CD14-positive monocyte (primary cell): ENCODE results near the gene SLC10A7. TPM values are rescaled to one million over a fixed set of nuclear protein-coding genes. Genes with fewer than 3 reads are reported as not detected.

Experiments used
- DNase-seq, 3 donors: peaks; one replicate each; pipeline ENCODE4 v3.0.0-alpha.2; 2011 to 2022
- H2AFZ ChIP-seq: 2 replicates; pipeline ENCODE4 v1.6.0; 2012; ENCODE audit warnings: mild to moderate bottlenecking, low read depth, low read length, inconsistent platforms; ENCODE audit not compliant: insufficient read depth, poor library complexity, severe bottlenecking
- H3K27ac ChIP-seq, 2 donors: 1 replicate in 1 of 2; 2 replicates in 1 of 2; pipeline ENCODE4 v1.5.1; 2012 to 2013; ENCODE audit warnings: low read length in 2 of 2, control low read depth in 1 of 2, inconsistent platforms in 1 of 2, low read depth in 1 of 2, mild to moderate bottlenecking in 1 of 2
- H3K27me3 ChIP-seq, 2 donors: one replicate each; pipeline versions ENCODE4 v1.6.0 to v1.6.1; 2011 to 2013; ENCODE audit warnings: low read length in 2 of 2; ENCODE audit not compliant: control insufficient read depth in 2 of 2, insufficient read depth in 2 of 2
- H3K36me3 ChIP-seq, 2 donors: replicated peaks in 1 of 2; 1 replicate in 1 of 2; 2 replicates in 1 of 2; pipeline versions ENCODE4 v1.5.1 to v1.6.1; 2012 to 2013; ENCODE audit warnings: low read length in 2 of 2, control low read depth in 1 of 2, inconsistent platforms in 1 of 2, mild to moderate bottlenecking in 1 of 2; ENCODE audit not compliant: insufficient read depth in 2 of 2, control insufficient read depth in 1 of 2
- H3K4me1 ChIP-seq, 2 donors: 1 replicate in 1 of 2; 2 replicates in 1 of 2; pipeline versions ENCODE4 v1.5.1 to v1.6.1; 2012 to 2013; ENCODE audit warnings: low read length in 2 of 2, control low read depth in 1 of 2, inconsistent platforms in 1 of 2, mild to moderate bottlenecking in 1 of 2, moderate library complexity in 1 of 2; ENCODE audit not compliant: insufficient read depth in 2 of 2, control insufficient read depth in 1 of 2
- H3K4me2 ChIP-seq: replicated peaks from 2 replicates; pipeline ENCODE3; 2012; ENCODE audit warnings: low read length, moderate library complexity, mild to moderate bottlenecking; ENCODE audit not compliant: poor library complexity, severe bottlenecking; ENCODE audit errors: extremely low read depth
- H3K4me3 ChIP-seq, 3 experiments: fragments of 200-600 bp in 1 of 3; sonication (generic) in 1 of 3; replicated peaks in 1 of 3; 1 replicate in 2 of 3; 2 replicates in 1 of 3; pipeline ENCODE4 v1.5.1; 2011 to 2013; ENCODE audit warnings: low read length in 3 of 3, mild to moderate bottlenecking in 3 of 3, control low read depth in 2 of 3, low read depth in 2 of 3, inconsistent platforms in 1 of 3, moderate library complexity in 1 of 3
- H3K79me2 ChIP-seq: 2 replicates; pipeline ENCODE4 v1.6.0; 2012; ENCODE audit warnings: mild to moderate bottlenecking, control low read depth, inconsistent platforms, low read length, moderate library complexity; ENCODE audit not compliant: insufficient read depth
- H3K9ac ChIP-seq: 2 replicates; pipeline ENCODE4 v1.6.0; 2017; ENCODE audit warnings: low read length, mild to moderate bottlenecking; ENCODE audit not compliant: insufficient read depth, poor library complexity, severe bottlenecking
- H3K9me3 ChIP-seq, 2 donors: replicated peaks in 1 of 2; 1 replicate in 1 of 2; 2 replicates in 1 of 2; pipeline versions ENCODE4 v1.5.1 to v1.6.1; 2012 to 2013; ENCODE audit warnings: low read length in 2 of 2, control low read depth in 1 of 2; ENCODE audit not compliant: control insufficient read depth in 1 of 2, insufficient read depth in 1 of 2
- H4K20me1 ChIP-seq: 2 replicates; pipeline ENCODE4 v1.6.0; 2012; ENCODE audit warnings: mild to moderate bottlenecking, low read length, control low read depth, moderate library complexity; ENCODE audit not compliant: insufficient read depth
- H3K27ac Mint-ChIP-seq, 7 donors: one replicate each; pipeline ENCODE4 v1.8.0; 2020; ENCODE audit warnings: mild to moderate bottlenecking in 7 of 7, mixed read lengths in 7 of 7, moderate library complexity in 6 of 7, inconsistent platforms in 2 of 7
- H3K27me3 Mint-ChIP-seq, 3 donors: one replicate each; pipeline ENCODE4 v1.8.0; 2021 to 2022; ENCODE audit warnings: low read depth in 3 of 3, mild to moderate bottlenecking in 3 of 3, mixed read lengths in 3 of 3, moderate library complexity in 3 of 3, inconsistent platforms in 1 of 3
- H3K36me3 Mint-ChIP-seq, 2 donors: one replicate each; pipeline ENCODE4 v1.8.0; 2020; ENCODE audit warnings: mixed read lengths in 2 of 2, inconsistent platforms in 1 of 2, mild to moderate bottlenecking in 1 of 2
- H3K4me1 Mint-ChIP-seq: one replicate; pipeline ENCODE4 v1.8.0; 2020; ENCODE audit warnings: mild to moderate bottlenecking, mixed read lengths
- H3K4me3 Mint-ChIP-seq, 2 donors: one replicate each; pipeline ENCODE4 v1.8.0; 2020; ENCODE audit warnings: mild to moderate bottlenecking in 2 of 2, mixed read lengths in 2 of 2, moderate library complexity in 1 of 2
- H3K9me3 Mint-ChIP-seq, 7 donors: one replicate each; pipeline ENCODE4 v1.8.0; 2020 to 2022; ENCODE audit warnings: mixed read lengths in 7 of 7, mild to moderate bottlenecking in 6 of 7, moderate library complexity in 6 of 7, inconsistent platforms in 2 of 7
- WGBS: methylation state at CpG from one replicate; pipeline ENCODE4 v1.1.5; 2013; ENCODE audit warnings: missing lambda C conversion rate; ENCODE audit not compliant: insufficient coverage; 5-methylcytosine and 5-hydroxymethylcytosine counted together
- intact Hi-C, 2 donors: fragments of 100-400 bp; cut with micrococcal nuclease; formaldehyde crosslinking; loops; one replicate each; pipeline versions ENCODE4 v1.15.0 to v1.15.1; 2023
- polyA plus RNA-seq, 3 donors: library from polyadenylated mRNA; depleted of rRNA in 1 of 3; unstranded in 2 of 3; stranded (reverse) in 1 of 3; fragments of 300-500 nt in 2 of 3; fragments of >200 nt in 1 of 3; fragmentation: Illumina TruSeq in 2 of 3; gene quantifications; 1 replicate in 2 of 3; 2 replicates in 1 of 3; pipeline ENCODE4 v1.2.3, GENCODE V29; 2012 to 2021
- TF ChIP-seq, protein P1 (sequence below): fragments of 200-600 bp; IDR thresholded peaks from one replicate; pipeline ENCODE4 v1.8.0; 2022; ENCODE audit warnings: antibody characterized with exemption, mild to moderate bottlenecking

Gene SLC10A7
- polyA plus RNA-seq, 3 donors, result 6.6 to 8.3 (median 6.8) TPM

GRCh38 chr4:146428298-146428697, 93.4 kb downstream of the SLC10A7 start:
- no peaks in the 10 kb centered on the region for H3K79me2 ChIP-seq
- no peaks in the 10 kb centered on the region for H4K20me1 ChIP-seq
- no peaks in the 10 kb centered on the region for H3K4me1 ChIP-seq
- no peak for DNase-seq
- no peak overlapping the region for H3K27ac ChIP-seq
- Mint-ChIP-seq H3K27me3 (peaks cover 0 to 3% (median 0%) of the 10 kb centered on the region in 3 donors), H3K9me3 (peaks cover 0 to 5% (median 0%) of the 10 kb centered on the region in 7 donors), H3K4me3 (no peak overlapping the region), H3K27ac (no peak overlapping the region), H3K36me3 (peaks cover 2% of the 10 kb centered on the region in 2 donors), H3K4me1 (no peaks in the 10 kb centered on the region)
- H2AFZ ChIP-seq, result no peak overlapping the region
- no peaks in the 10 kb centered on the region for H3K36me3 ChIP-seq
- no peaks in the 10 kb centered on the region for H3K9me3 ChIP-seq
- no peaks in the 10 kb centered on the region for H3K27me3 ChIP-seq
- H3K9ac ChIP-seq, result no peak overlapping the region
- H3K4me2 ChIP-seq, result no peak overlapping the region
- no peak overlapping the region for H3K4me3 ChIP-seq
- intact Hi-C loops, result no loop called here
- TF ChIP-seq, protein P1, sequence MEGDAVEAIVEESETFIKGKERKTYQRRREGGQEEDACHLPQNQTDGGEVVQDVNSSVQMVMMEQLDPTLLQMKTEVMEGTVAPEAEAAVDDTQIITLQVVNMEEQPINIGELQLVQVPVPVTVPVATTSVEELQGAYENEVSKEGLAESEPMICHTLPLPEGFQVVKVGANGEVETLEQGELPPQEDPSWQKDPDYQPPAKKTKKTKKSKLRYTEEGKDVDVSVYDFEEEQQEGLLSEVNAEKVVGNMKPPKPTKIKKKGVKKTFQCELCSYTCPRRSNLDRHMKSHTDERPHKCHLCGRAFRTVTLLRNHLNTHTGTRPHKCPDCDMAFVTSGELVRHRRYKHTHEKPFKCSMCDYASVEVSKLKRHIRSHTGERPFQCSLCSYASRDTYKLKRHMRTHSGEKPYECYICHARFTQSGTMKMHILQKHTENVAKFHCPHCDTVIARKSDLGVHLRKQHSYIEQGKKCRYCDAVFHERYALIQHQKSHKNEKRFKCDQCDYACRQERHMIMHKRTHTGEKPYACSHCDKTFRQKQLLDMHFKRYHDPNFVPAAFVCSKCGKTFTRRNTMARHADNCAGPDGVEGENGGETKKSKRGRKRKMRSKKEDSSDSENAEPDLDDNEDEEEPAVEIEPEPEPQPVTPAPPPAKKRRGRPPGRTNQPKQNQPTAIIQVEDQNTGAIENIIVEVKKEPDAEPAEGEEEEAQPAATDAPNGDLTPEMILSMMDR, result no peak
- WGBS, result no CpG with 5 or more reads among the region's 1 CpG

- Mint-ChIP-seq H3K36me3 (peaks cover 0 to 6% of the 10 kb centered on the region in 2 donors), H3K4me3 (no peak overlapping the region), H3K9me3 (no peaks in the 10 kb centered on the region), H3K4me1 (no peaks in the 10 kb centered on the region), H3K27me3 (peaks cover 0 to 1% (median 0%) of the 10 kb centered on the region in 3 donors), H3K27ac (no peak overlapping the region)
- no peak for DNase-seq
- Histone ChIP-seq H3K4me2 (no peak overlapping the region), H3K27ac (no peak overlapping the region), H3K4me1 (no peaks in the 10 kb centered on the region), H3K27me3 (no peaks in the 10 kb centered on the region), H3K4me3 (no peak overlapping the region), H3K79me2 (no peaks in the 10 kb centered on the region), H4K20me1 (no peaks in the 10 kb centered on the region), H3K9ac (no peak overlapping the region), H2AFZ (no peak overlapping the region), H3K9me3 (no peaks in the 10 kb centered on the region), H3K36me3 (no peaks in the 10 kb centered on the region)
- WGBS, result 80% methylated on average over 1 of the region's 2 CpGs
- TF ChIP-seq, protein P1, result no peak
- intact Hi-C loops, result no loop called here
These were observed 103.9 kb downstream of the SLC10A7 start for GRCh38 chr4:146417822-146418221.
